H9 (cell line): Measurements from ENCODE around the gene RAB3GAP2. TPM values are rescaled to one million over a fixed set of nuclear protein-coding genes. Genes with fewer than 3 reads are reported as not detected.

Source experiments
- DNase-seq: peaks from one replicate; pipeline ENCODE4 v3.0.0-alpha.2; 2017
- H2AFZ ChIP-seq: one replicate; pipeline ENCODE4 v1.6.1; 2013; ENCODE audit warnings: mild to moderate bottlenecking, low read length, control low read depth, moderate library complexity
- H2AK5ac ChIP-seq: 2 replicates; pipeline ENCODE4 v1.6.1; 2013; ENCODE audit warnings: low read length, control low read depth, mixed read lengths; ENCODE audit not compliant: insufficient read length
- H2BK120ac ChIP-seq: one replicate; pipeline ENCODE4 v1.6.1; 2013; ENCODE audit warnings: low read depth, mild to moderate bottlenecking, low read length, control low read depth, inconsistent platforms; ENCODE audit not compliant: poor library complexity, severe bottlenecking
- H2BK12ac ChIP-seq: 2 replicates; pipeline ENCODE4 v1.6.1; 2013; ENCODE audit warnings: low read length, control low read depth, mixed read lengths, low read depth; ENCODE audit not compliant: insufficient read length
- H2BK15ac ChIP-seq: 2 replicates; pipeline ENCODE4 v1.6.1; 2013; ENCODE audit warnings: low read depth, low read length, control low read depth
- H2BK20ac ChIP-seq: one replicate; pipeline ENCODE4 v1.6.1; 2013; ENCODE audit warnings: low read depth, mild to moderate bottlenecking, low read length, control low read depth, inconsistent platforms; ENCODE audit not compliant: poor library complexity, severe bottlenecking
- H2BK5ac ChIP-seq: 2 replicates; pipeline ENCODE4 v1.6.1; 2013; ENCODE audit warnings: low read length, control low read depth, mixed read lengths; ENCODE audit not compliant: insufficient read length
- H3K14ac ChIP-seq: 2 replicates; pipeline ENCODE4 v1.6.1; 2013; ENCODE audit warnings: low read length, control low read depth; ENCODE audit not compliant: insufficient read depth
- H3K18ac ChIP-seq: 2 replicates; pipeline ENCODE4 v1.6.1; 2013; ENCODE audit warnings: low read depth, mild to moderate bottlenecking, mixed read lengths, low read length, control low read depth; ENCODE audit not compliant: insufficient read length
- H3K23ac ChIP-seq: 2 replicates; pipeline ENCODE4 v1.6.1; 2013; ENCODE audit warnings: low read length, control low read depth, mixed read lengths, low read depth; ENCODE audit not compliant: insufficient read length
- H3K23me2 ChIP-seq: 2 replicates; pipeline ENCODE4 v1.6.1; 2013; ENCODE audit warnings: low read depth, mild to moderate bottlenecking, mixed read lengths, low read length, control low read depth; ENCODE audit not compliant: insufficient read length, poor library complexity, severe bottlenecking
- H3K27ac ChIP-seq: 2 replicates; pipeline ENCODE4 v1.5.1; 2013; ENCODE audit warnings: low read length, control low read depth, mixed read lengths, low read depth; ENCODE audit not compliant: insufficient read length
- H3K27me3 ChIP-seq: 2 replicates; pipeline ENCODE4 v1.6.1; 2013; ENCODE audit warnings: low read length, control low read depth, inconsistent platforms; ENCODE audit not compliant: insufficient read depth
- H3K4ac ChIP-seq: 2 replicates; pipeline ENCODE4 v1.6.1; 2013; ENCODE audit warnings: low read depth, mild to moderate bottlenecking, control low read depth, inconsistent platforms, low read length, moderate library complexity
- H3K4me1 ChIP-seq: 2 replicates; pipeline ENCODE4 v1.6.1; 2013; ENCODE audit warnings: low read length, control low read depth, inconsistent platforms; ENCODE audit not compliant: insufficient read depth
- H3K4me2 ChIP-seq: 2 replicates; pipeline ENCODE4 v1.6.1; 2013; ENCODE audit warnings: low read length, control low read depth, mixed read lengths; ENCODE audit not compliant: insufficient read length, insufficient read depth
- H3K56ac ChIP-seq: 2 replicates; pipeline ENCODE4 v1.6.1; 2013; ENCODE audit warnings: low read depth, mild to moderate bottlenecking, mixed read lengths, low read length, control low read depth; ENCODE audit not compliant: insufficient read length
- H3K79me1 ChIP-seq: 2 replicates; pipeline ENCODE4 v1.6.1; 2013; ENCODE audit warnings: low read depth, mild to moderate bottlenecking, moderate library complexity, low read length, control low read depth, inconsistent platforms; ENCODE audit not compliant: insufficient read depth, poor library complexity, severe bottlenecking
- H3K79me2 ChIP-seq: 2 replicates; pipeline ENCODE4 v1.6.1; 2013; ENCODE audit warnings: low read length, control low read depth, inconsistent platforms; ENCODE audit not compliant: insufficient read depth
- H3K9ac ChIP-seq: 2 replicates; pipeline ENCODE4 v1.6.1; 2013; ENCODE audit warnings: low read length, control low read depth, mixed read lengths; ENCODE audit not compliant: insufficient read length; ENCODE audit errors: extremely low read depth
- H3K9me3 ChIP-seq: one replicate; pipeline ENCODE4 v1.6.1; 2013; ENCODE audit warnings: low read depth, low read length, inconsistent platforms; ENCODE audit not compliant: control insufficient read depth
- H3T11ph ChIP-seq: one replicate; pipeline ENCODE4 v1.6.1; 2013; ENCODE audit warnings: mild to moderate bottlenecking, low read length, control low read depth, inconsistent platforms
- H4K20me1 ChIP-seq: one replicate; pipeline ENCODE4 v1.6.1; 2013; ENCODE audit not compliant: control insufficient read depth, insufficient read length, insufficient read depth
- H4K5ac ChIP-seq: 2 replicates; pipeline ENCODE4 v1.6.1; 2013; ENCODE audit warnings: low read depth, mild to moderate bottlenecking, mixed read lengths, low read length, control low read depth; ENCODE audit not compliant: insufficient read length
- H4K8ac ChIP-seq: replicated peaks from 2 replicates; pipeline ENCODE4 v1.6.1; 2013; ENCODE audit warnings: low read length, control low read depth, mixed read lengths, low read depth; ENCODE audit not compliant: insufficient read length
- H4K91ac ChIP-seq: 2 replicates; pipeline ENCODE4 v1.6.1; 2013; ENCODE audit warnings: low read depth, mild to moderate bottlenecking, moderate library complexity, mixed read lengths, low read length, control low read depth; ENCODE audit not compliant: insufficient read length
- H3K27ac Mint-ChIP-seq, 3 experiments: 2 replicates in 2 of 3; 3 replicates in 1 of 3; pipeline ENCODE4 v1.8.0; 2020 to 2021; ENCODE audit warnings: mixed read lengths in 3 of 3, mild to moderate bottlenecking in 1 of 3, moderate library complexity in 1 of 3
- H3K27me3 Mint-ChIP-seq: 2 replicates; pipeline ENCODE4 v1.8.0; 2021; ENCODE audit warnings: low read depth, mild to moderate bottlenecking, moderate library complexity, mixed read lengths
- H3K36me3 Mint-ChIP-seq, 3 experiments: 2 replicates in 2 of 3; 3 replicates in 1 of 3; pipeline ENCODE4 v1.8.0; 2020 to 2021; ENCODE audit warnings: low read depth in 3 of 3, mixed read lengths in 3 of 3; ENCODE audit not compliant: insufficient read depth in 1 of 3
- H3K4me1 Mint-ChIP-seq, 2 experiments: 2 replicates each; pipeline ENCODE4 v1.8.0; 2020; ENCODE audit warnings: mixed read lengths in 2 of 2
- H3K4me3 Mint-ChIP-seq, 2 experiments: 2 replicates in 1 of 2; 3 replicates in 1 of 2; pipeline ENCODE4 v1.8.0; 2020 to 2021; ENCODE audit warnings: mild to moderate bottlenecking in 2 of 2, mixed read lengths in 2 of 2, moderate library complexity in 1 of 2
- H3K9me3 Mint-ChIP-seq, 2 experiments: 2 replicates in 1 of 2; 3 replicates in 1 of 2; pipeline ENCODE4 v1.8.0; 2020; ENCODE audit warnings: mild to moderate bottlenecking in 2 of 2, mixed read lengths in 2 of 2, moderate library complexity in 1 of 2
- CTCF ChIP-seq: fragments of 200-600 bp; sonication (generic); conservative IDR thresholded peaks from 3 replicates; pipeline ENCODE4 v1.8.0; 2021; ENCODE audit warnings: antibody characterized with exemption, mild to moderate bottlenecking
- WGBS: extraction: QIAGEN DNeasy Blood & Tissue Kit; methylation state at CpG from one replicate; pipeline ENCODE4 v1.1.7; 2013; ENCODE audit warnings: missing lambda C conversion rate, low lambda C conversion rate, mixed read lengths; ENCODE audit not compliant: insufficient read length; ENCODE audit errors: extremely low coverage; 5-methylcytosine and 5-hydroxymethylcytosine counted together
- total RNA-seq: library from RNA; stranded (reverse); gene quantifications from 2 replicates; pipeline ENCODE4 v1.2.1, GENCODE V29; 2021

RAB3GAP2 gene
- total RNA-seq, 1 experiment from 2014 or later, result 48.3 TPM

- no peak overlapping the region for H4K8ac ChIP-seq
- no peaks in the 10 kb centered on the region for H3K79me1 ChIP-seq
- no peak overlapping the region for H3T11ph ChIP-seq
- no peaks in the 10 kb centered on the region for H3K27me3 Mint-ChIP-seq
- H3K4me1 ChIP-seq, result no peaks in the 10 kb centered on the region
- TF ChIP-seq CTCF, result no peak
- H2BK120ac ChIP-seq, result no peak overlapping the region
- H2AK5ac ChIP-seq, result no peak overlapping the region
- no peak overlapping the region for H3K4me3 Mint-ChIP-seq
- no peak overlapping the region for H2AFZ ChIP-seq
- no peak overlapping the region for H3K56ac ChIP-seq
- H3K14ac ChIP-seq, result no peak overlapping the region
- no peaks in the 10 kb centered on the region for H3K4me1 Mint-ChIP-seq
- WGBS, result no CpG with 5 or more reads among the region's 1 CpG
- no peaks in the 10 kb centered on the region for H3K79me2 ChIP-seq
- H3K9ac ChIP-seq, result no peak overlapping the region
- H2BK12ac ChIP-seq, result no peak overlapping the region
- no peak for DNase-seq
- no peak overlapping the region for H3K4me2 ChIP-seq
- no peaks in the 10 kb centered on the region for H3K9me3 Mint-ChIP-seq
- H3K27ac ChIP-seq, result no peak overlapping the region
- H2BK20ac ChIP-seq, result no peak overlapping the region
- H3K27me3 ChIP-seq, result no peaks in the 10 kb centered on the region
- no peak overlapping the region for H4K5ac ChIP-seq
- no peak overlapping the region for H4K91ac ChIP-seq
- peaks cover 15 to 43% (median 34%) of the 10 kb centered on the region in 3 experiments; a peak in 6 of 7 replicates for H3K36me3 Mint-ChIP-seq
- no peaks in the 10 kb centered on the region for H4K20me1 ChIP-seq
- H3K4ac ChIP-seq, result no peak overlapping the region
- no peak overlapping the region for H2BK15ac ChIP-seq
- no peak overlapping the region for H3K18ac ChIP-seq
- no peak overlapping the region for H2BK5ac ChIP-seq
- H3K9me3 ChIP-seq, result no peaks in the 10 kb centered on the region
- H3K23me2 ChIP-seq, result no peaks in the 10 kb centered on the region
- no peak overlapping the region for H3K27ac Mint-ChIP-seq
- H3K23ac ChIP-seq, result no peak overlapping the region
Observed at GRCh38 chr1:220149742-220150141, 122.5 kb downstream of the RAB3GAP2 start.
